ENCODE measurements around the gene RPRM. TPM values are rescaled to one million over a fixed set of nuclear protein-coding genes. Genes with fewer than 3 reads are reported as not detected.

RPRM gene
- total and polyA plus RNA-seq, 2 of the 13 experiments (the other 11 are each of a cell fraction or from before 2014, with no cell fraction given): not detected

DNA sequence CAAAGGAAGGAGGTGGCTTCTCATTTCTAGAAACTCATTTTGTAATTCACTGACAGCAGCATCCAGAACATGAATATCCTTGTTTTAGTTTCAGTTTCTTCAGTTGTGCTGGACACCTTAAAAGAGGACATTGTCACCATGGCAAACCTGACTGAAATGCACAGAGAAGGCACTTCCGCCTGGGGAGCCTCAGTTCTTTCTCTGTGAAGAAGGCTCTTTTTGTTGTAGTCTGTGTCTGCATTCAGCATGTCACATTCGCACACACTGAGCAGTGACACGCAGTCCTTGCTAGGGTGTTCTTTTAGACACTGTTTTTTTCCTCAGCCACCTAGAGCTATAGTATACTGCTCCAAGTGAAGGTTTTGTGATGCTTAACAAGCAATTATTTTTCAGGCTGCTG is 9.5 kb upstream of the RPRM start:
- in situ Hi-C loops (cut with HindIII; ENCODE audit: extremely low pct_ligation_motif_present, low pct_unique_long_range_greater_than_20kb) (loop anchor here (25.0 kb wide), 2 partner anchors 751 to 1451 kb away; no protein-coding TSS in a partner anchor), intact Hi-C loops (cut with micrococcal nuclease; ENCODE audit: unreplicated experiment) (no loop called here)
- no peak; the same call in 1 of the 3 replicates for ATAC-seq
- H2AFZ ChIP-seq (ENCODE audit: low read length): peak overlapping the region; percentile 7
- no peak overlapping the region for H3K9ac ChIP-seq (ENCODE audit: insufficient read depth, low read depth, low read length)
- DNase-seq (ENCODE audit: low spot score): no peak
- no peaks in the 10 kb centered on the region; the same call in 1 of the 2 replicates for H4K20me1 ChIP-seq (ENCODE audit: insufficient read depth, low read length)
- H3K36me3 ChIP-seq (replicated peaks in 1 of 2; ENCODE audit: control insufficient read depth in 1 of 2, insufficient read depth in 2 of 2, low read length in 2 of 2): no peaks in the 10 kb centered on the region
- TF ChIP-seq ZFP41 (CRISPR knock-in tag; IDR thresholded peaks at IDR 0.05; ENCODE audit: borderline replicate concordance) (no peak), ZNF747 (CRISPR knock-in tag; IDR thresholded peaks at IDR 0.05; ENCODE audit: borderline replicate concordance) (no peak), TCF7 (IDR thresholded peaks at IDR 0.05; ENCODE audit: low read depth) (no peak), ZNF256 (CRISPR knock-in tag; conservative IDR thresholded peaks at IDR 0.05) (no peak), ZKSCAN1 (IDR thresholded peaks at IDR 0.05; ENCODE audit: low read length) (no peak)
- TF ChIP-seq, protein P1, sequence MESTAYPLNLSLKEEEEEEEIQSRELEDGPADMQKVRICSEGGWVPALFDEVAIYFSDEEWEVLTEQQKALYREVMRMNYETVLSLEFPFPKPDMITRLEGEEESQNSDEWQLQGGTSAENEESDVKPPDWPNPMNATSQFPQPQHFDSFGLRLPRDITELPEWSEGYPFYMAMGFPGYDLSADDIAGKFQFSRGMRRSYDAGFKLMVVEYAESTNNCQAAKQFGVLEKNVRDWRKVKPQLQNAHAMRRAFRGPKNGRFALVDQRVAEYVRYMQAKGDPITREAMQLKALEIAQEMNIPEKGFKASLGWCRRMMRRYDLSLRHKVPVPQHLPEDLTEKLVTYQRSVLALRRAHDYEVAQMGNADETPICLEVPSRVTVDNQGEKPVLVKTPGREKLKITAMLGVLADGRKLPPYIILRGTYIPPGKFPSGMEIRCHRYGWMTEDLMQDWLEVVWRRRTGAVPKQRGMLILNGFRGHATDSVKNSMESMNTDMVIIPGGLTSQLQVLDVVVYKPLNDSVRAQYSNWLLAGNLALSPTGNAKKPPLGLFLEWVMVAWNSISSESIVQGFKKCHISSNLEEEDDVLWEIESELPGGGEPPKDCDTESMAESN (CRISPR knock-in tag; conservative IDR thresholded peaks at IDR 0.05): no peak
- TF ChIP-seq, protein P2, sequence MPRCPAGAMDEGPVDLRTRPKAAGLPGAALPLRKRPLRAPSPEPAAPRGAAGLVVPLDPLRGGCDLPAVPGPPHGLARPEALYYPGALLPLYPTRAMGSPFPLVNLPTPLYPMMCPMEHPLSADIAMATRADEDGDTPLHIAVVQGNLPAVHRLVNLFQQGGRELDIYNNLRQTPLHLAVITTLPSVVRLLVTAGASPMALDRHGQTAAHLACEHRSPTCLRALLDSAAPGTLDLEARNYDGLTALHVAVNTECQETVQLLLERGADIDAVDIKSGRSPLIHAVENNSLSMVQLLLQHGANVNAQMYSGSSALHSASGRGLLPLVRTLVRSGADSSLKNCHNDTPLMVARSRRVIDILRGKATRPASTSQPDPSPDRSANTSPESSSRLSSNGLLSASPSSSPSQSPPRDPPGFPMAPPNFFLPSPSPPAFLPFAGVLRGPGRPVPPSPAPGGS (CRISPR knock-in tag; IDR thresholded peaks at IDR 0.05): no peak
- TF ChIP-seq, protein P3, sequence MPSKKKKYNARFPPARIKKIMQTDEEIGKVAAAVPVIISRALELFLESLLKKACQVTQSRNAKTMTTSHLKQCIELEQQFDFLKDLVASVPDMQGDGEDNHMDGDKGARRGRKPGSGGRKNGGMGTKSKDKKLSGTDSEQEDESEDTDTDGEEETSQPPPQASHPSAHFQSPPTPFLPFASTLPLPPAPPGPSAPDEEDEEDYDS (CRISPR knock-in tag; IDR thresholded peaks at IDR 0.05): no peak
- TF ChIP-seq, protein P4, sequence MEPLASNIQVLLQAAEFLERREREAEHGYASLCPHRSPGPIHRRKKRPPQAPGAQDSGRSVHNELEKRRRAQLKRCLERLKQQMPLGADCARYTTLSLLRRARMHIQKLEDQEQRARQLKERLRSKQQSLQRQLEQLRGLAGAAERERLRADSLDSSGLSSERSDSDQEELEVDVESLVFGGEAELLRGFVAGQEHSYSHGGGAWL (CRISPR knock-in tag; IDR thresholded peaks at IDR 0.05): no peak
- no TSS peak for BruUV-seq (replicated peaks)
- no peaks in the 10 kb centered on the region for H3K27me3 ChIP-seq (ENCODE audit: control insufficient read depth in 1 of 2, insufficient read depth in 2 of 2, low read length in 2 of 2)
- no peak overlapping the region for H3K27ac ChIP-seq (ENCODE audit: extremely low read length, insufficient read depth, low read length)
- H3K79me2 ChIP-seq (ENCODE audit: insufficient read depth, low read length): no peaks in the 10 kb centered on the region
- H3K4me2 ChIP-seq (ENCODE audit: low read depth, low read length): no peak overlapping the region
- H3K4me3 ChIP-seq (replicated peaks in 1 of 3; ENCODE audit: insufficient read depth in 1 of 3, low read depth in 2 of 3, low read length in 3 of 3): no peak overlapping the region
- ChIA-PET CTCF (ENCODE audit: low intra/inter-chr PET ratio, low total read pairs) (no interaction called here), POLR2A (no interaction called here)
- FAIRE-seq: no peak
- WGBS (ENCODE audit: low lambda C conversion rate): 16% methylated on average over 3 of the region's 3 CpGs
- no peaks in the 10 kb centered on the region for H3K9me3 ChIP-seq (ENCODE audit: low read length)
- H3K4me1 ChIP-seq (ENCODE audit: insufficient read depth, low read length): no peaks in the 10 kb centered on the region

Data from HepG2 (cell line).